DND-41 (cell line): Measurements from ENCODE around the gene ARHGAP18.

Experiments
- ATAC-seq: fragments of 200-7000 bp; cut with Tn5 transposase; 3 replicates; pipeline ENCODE4 v1.9.1; 2021; ENCODE audit warnings: low read depth; ENCODE audit not compliant: insufficient read depth
- DNase-seq: peaks from one replicate; pipeline ENCODE4 v3.0.0-alpha.2; 2020
- H2AFZ ChIP-seq: 2 replicates; pipeline ENCODE4 v1.6.0; 2012; ENCODE audit warnings: low read depth, low read length
- H3K27ac ChIP-seq: 2 replicates; pipeline ENCODE4 v1.5.1; 2012; ENCODE audit warnings: low read length, inconsistent platforms
- H3K27me3 ChIP-seq: fragments of 200-600 bp; sonication (generic); 2 replicates; pipeline ENCODE4 v1.6.0; 2012; ENCODE audit warnings: low read length, mild to moderate bottlenecking, inconsistent platforms; ENCODE audit not compliant: insufficient read depth, poor library complexity
- H3K36me3 ChIP-seq: 2 replicates; pipeline ENCODE4 v1.5.1; 2012; ENCODE audit warnings: low read length, inconsistent platforms; ENCODE audit not compliant: insufficient read depth
- H3K4me1 ChIP-seq: 2 replicates; pipeline ENCODE4 v1.5.1; 2012; ENCODE audit warnings: mild to moderate bottlenecking, low read length; ENCODE audit not compliant: insufficient read depth
- H3K4me2 ChIP-seq: 2 replicates; pipeline ENCODE4 v1.6.0; 2012; ENCODE audit warnings: mild to moderate bottlenecking, moderate library complexity, low read length, inconsistent platforms; ENCODE audit not compliant: insufficient read depth
- H3K4me3 ChIP-seq, 2 experiments: fragments of 200-600 bp in 1 of 2; shearing (Covaris generic) in 1 of 2; 2 replicates each; pipeline ENCODE4 v1.5.1; 2012 to 2016; ENCODE audit warnings: inconsistent platforms in 2 of 2, low read length in 2 of 2, mild to moderate bottlenecking in 2 of 2, low read depth in 1 of 2, moderate library complexity in 1 of 2
- H3K79me2 ChIP-seq: 2 replicates; pipeline ENCODE4 v1.6.0; 2012; ENCODE audit warnings: low read length, inconsistent platforms; ENCODE audit not compliant: insufficient read depth
- H3K9ac ChIP-seq: 2 replicates; pipeline ENCODE4 v1.6.0; 2012; ENCODE audit warnings: low read depth, mild to moderate bottlenecking, inconsistent platforms, low read length, moderate library complexity
- H3K9me3 ChIP-seq: 2 replicates; pipeline ENCODE4 v1.5.1; 2012; ENCODE audit warnings: low read length, moderate library complexity, mild to moderate bottlenecking, inconsistent platforms; ENCODE audit not compliant: insufficient read depth, severe bottlenecking
- H4K20me1 ChIP-seq: 2 replicates; pipeline ENCODE4 v1.6.0; 2012; ENCODE audit warnings: low read length; ENCODE audit not compliant: insufficient read depth
- EZH2 ChIP-seq: IDR thresholded peaks from 3 replicates; pipeline ENCODE4 v1.6.1; 2012; ENCODE audit warnings: borderline replicate concordance, low read depth, mild to moderate bottlenecking, moderate library complexity, low read length, inconsistent platforms; ENCODE audit not compliant: severe bottlenecking
- TF ChIP-seq, protein P1 (sequence below): IDR thresholded peaks from 2 replicates; pipeline ENCODE4 v1.5.1; 2012; ENCODE audit warnings: borderline replicate concordance, low read length, moderate library complexity, mild to moderate bottlenecking; ENCODE audit not compliant: poor library complexity, severe bottlenecking; ENCODE audit errors: extremely low read depth

The ARHGAP18 gene

DNA sequence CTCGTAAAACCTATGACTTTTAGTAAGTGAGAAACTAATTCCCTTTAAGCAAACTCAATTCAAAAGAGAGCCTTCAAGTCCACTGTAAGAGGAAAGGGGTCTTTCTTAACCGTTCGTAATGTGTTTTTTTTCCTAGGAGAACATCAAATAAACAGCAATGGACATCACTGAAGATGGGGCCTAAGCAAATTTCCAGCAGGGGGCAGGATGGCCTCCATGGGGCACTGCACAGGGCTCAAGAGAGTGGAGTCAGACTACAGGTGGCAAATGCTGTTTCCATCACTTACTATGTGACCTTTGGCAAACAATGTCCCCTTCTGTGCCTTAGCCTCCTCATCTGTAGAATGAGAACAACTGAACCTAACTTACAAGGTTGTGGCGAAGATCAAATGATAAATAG is 88.7 kb downstream of the ARHGAP18 start:
- no peak for TF ChIP-seq EZH2
- TF ChIP-seq, protein P1, sequence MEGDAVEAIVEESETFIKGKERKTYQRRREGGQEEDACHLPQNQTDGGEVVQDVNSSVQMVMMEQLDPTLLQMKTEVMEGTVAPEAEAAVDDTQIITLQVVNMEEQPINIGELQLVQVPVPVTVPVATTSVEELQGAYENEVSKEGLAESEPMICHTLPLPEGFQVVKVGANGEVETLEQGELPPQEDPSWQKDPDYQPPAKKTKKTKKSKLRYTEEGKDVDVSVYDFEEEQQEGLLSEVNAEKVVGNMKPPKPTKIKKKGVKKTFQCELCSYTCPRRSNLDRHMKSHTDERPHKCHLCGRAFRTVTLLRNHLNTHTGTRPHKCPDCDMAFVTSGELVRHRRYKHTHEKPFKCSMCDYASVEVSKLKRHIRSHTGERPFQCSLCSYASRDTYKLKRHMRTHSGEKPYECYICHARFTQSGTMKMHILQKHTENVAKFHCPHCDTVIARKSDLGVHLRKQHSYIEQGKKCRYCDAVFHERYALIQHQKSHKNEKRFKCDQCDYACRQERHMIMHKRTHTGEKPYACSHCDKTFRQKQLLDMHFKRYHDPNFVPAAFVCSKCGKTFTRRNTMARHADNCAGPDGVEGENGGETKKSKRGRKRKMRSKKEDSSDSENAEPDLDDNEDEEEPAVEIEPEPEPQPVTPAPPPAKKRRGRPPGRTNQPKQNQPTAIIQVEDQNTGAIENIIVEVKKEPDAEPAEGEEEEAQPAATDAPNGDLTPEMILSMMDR, result peak; percentile 50
- ATAC-seq, result peak; percentile 58; the same call in 1 of the 3 replicates
- Histone ChIP-seq H3K79me2 (no peaks in the 10 kb centered on the region), H2AFZ (no peak overlapping the region), H3K4me2 (no peak overlapping the region), H3K27me3 (no peaks in the 10 kb centered on the region), H3K4me1 (no peaks in the 10 kb centered on the region), H3K9ac (no peak overlapping the region), H4K20me1 (no peaks in the 10 kb centered on the region), H3K27ac (no peak overlapping the region), H3K36me3 (no peaks in the 10 kb centered on the region), H3K4me3 (no peak overlapping the region), H3K9me3 (no peaks in the 10 kb centered on the region)
- DNase-seq, result peak; percentile 32

DNA sequence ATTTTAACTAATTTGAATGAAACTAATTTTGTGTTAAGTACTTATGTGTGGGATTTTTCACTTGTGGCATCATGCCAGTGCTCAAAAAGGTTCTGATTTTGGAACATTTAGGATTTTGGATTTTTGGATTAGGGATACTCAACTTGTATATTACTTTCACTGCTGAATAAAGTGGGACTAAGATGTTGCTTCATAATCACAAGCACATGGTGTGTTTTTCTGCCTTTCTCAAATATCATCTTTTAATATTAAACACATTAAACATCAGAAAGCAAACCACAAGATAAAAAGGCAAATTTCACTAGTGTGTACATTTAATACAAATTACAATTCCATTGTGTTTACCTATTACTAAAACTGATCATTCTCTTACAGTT is 89.8 kb downstream of the ARHGAP18 start:
- H3K36me3 ChIP-seq, result no peaks in the 10 kb centered on the region
- H3K79me2 ChIP-seq, result no peaks in the 10 kb centered on the region
- TF ChIP-seq, protein P1, result no peak
- TF ChIP-seq EZH2, result no peak

DNA sequence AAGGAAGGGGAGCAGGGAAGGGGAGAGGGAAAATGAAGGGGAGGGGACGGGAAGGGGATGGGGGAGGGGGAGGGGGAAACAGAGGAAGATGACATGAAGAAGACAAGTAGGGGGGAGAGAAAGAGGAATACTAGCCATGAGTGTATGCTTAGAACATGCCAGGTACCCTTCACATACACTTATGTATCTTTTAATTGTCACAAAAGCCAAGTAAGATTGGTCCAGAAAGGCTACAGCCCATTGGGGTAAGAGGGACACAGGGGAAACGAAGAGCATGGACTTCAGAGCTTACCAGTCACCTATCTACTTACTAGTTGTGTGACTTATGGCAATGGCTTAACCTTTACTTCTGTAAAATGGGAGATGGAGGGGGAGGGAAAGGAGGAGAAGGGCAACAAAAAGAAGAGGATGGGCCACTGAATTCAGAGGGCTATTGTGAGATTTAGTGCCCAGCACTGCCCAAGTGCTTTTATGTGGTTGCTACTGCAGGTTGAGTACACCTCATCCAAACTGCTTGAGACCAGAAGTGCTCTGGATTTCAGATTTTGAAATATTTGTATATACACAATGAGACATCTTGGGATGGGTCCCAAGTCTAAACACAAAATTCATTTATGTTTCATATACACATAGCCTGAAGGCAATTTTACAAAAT is 90.3 kb downstream of the ARHGAP18 start:
- Histone ChIP-seq H3K27ac (no peak overlapping the region), H3K4me3 (no peak overlapping the region), H3K36me3 (no peaks in the 10 kb centered on the region)

More for the DNA sequence above, 89.8 kb downstream of the ARHGAP18 start:
- Histone ChIP-seq H3K4me3 (no peak overlapping the region), H4K20me1 (no peaks in the 10 kb centered on the region), H3K9me3 (no peaks in the 10 kb centered on the region), H3K4me2 (no peak overlapping the region), H2AFZ (no peak overlapping the region), H3K27me3 (no peaks in the 10 kb centered on the region), H3K4me1 (no peaks in the 10 kb centered on the region), H3K27ac (no peak overlapping the region), H3K9ac (no peak overlapping the region)
- ATAC-seq (no peak), DNase-seq (no peak)

More for the DNA sequence above, 90.3 kb downstream of the ARHGAP18 start:
- no peaks in the 10 kb centered on the region for H3K27me3 ChIP-seq
- H3K9ac ChIP-seq, result no peak overlapping the region
- TF ChIP-seq EZH2, result no peak
- TF ChIP-seq, protein P1, result no peak
- H3K4me1 ChIP-seq, result no peaks in the 10 kb centered on the region
- no peaks in the 10 kb centered on the region for H3K9me3 ChIP-seq
- no peak overlapping the region for H3K4me2 ChIP-seq
- H2AFZ ChIP-seq, result no peak overlapping the region
- no peaks in the 10 kb centered on the region for H3K79me2 ChIP-seq
- DNase-seq, result no peak
- H4K20me1 ChIP-seq, result no peaks in the 10 kb centered on the region
- no peak for ATAC-seq
